A549 (cell line): ENCODE data around the gene MESP2.

Source experiments
- CBX8 ChIP-seq: fragments of 200-600 bp; sonication (generic); IDR thresholded peaks from 2 replicates; pipeline ENCODE4 v1.6.1; 2016
- CEBPB ChIP-seq, 2 experiments: fragments of >200 bp in 1 of 2; sonication (Bioruptor Twin) in 1 of 2; formaldehyde crosslinking in 1 of 2; IDR thresholded peaks; 2 replicates each; pipeline ENCODE4 v1.6.1; 2012 to 2016
- CHD4 ChIP-seq: fragments of 200-600 bp; sonication (generic); IDR thresholded peaks from 2 replicates; pipeline ENCODE4 v1.6.1; 2016; ENCODE audit warnings: antibody characterized with exemption, mild to moderate bottlenecking, borderline replicate concordance
- CTCF ChIP-seq: fragments of >200 bp; sonication (Bioruptor Twin); formaldehyde crosslinking; IDR thresholded peaks from 3 replicates; pipeline ENCODE4 v1.5.1; 2016
- EP300 ChIP-seq, 2 experiments: fragments of >200 bp; sonication (Bioruptor Twin); formaldehyde crosslinking; IDR thresholded peaks; 2 replicates in 1 of 2; 3 replicates in 1 of 2; pipeline ENCODE4 v1.6.1; 2016 to 2017
- HOXB5 ChIP-seq: fragments of 250-450 bp; sonication (Bioruptor Pico); IDR thresholded peaks from 2 replicates; pipeline ENCODE4 v1.5.0; 2020; ENCODE audit warnings: mild to moderate bottlenecking, moderate library complexity
- NFE2L2 ChIP-seq: fragments of 150-350 bp; conservative IDR thresholded peaks from 2 replicates; pipeline ENCODE4 v1.6.1; 2014; ENCODE audit warnings: low read length
- NR3C1 ChIP-seq: fragments of >200 bp; sonication (Bioruptor Twin); formaldehyde crosslinking; IDR thresholded peaks from 3 replicates; pipeline ENCODE4 v1.6.1; 2017
- RFX5 ChIP-seq: fragments of 450-650 bp; IDR thresholded peaks from 2 replicates; pipeline ENCODE4 v1.7.1; 2014; ENCODE audit warnings: antibody characterized with exemption, mild to moderate bottlenecking, moderate library complexity
- SMC3 ChIP-seq: fragments of >200 bp; sonication (Bioruptor Twin); formaldehyde crosslinking; IDR thresholded peaks from 3 replicates; pipeline ENCODE4 v1.6.1; 2018; ENCODE audit warnings: inconsistent platforms

GRCh38 chr15:89790206-89790605, 14.1 kb downstream of the MESP2 start:
- no peak for TF ChIP-seq CTCF
- no peak for TF ChIP-seq HOXB5 (CRISPR knock-in tag)
- no peak for TF ChIP-seq CBX8
- TF ChIP-seq RFX5 = no peak
- no peak for TF ChIP-seq EP300 (IDR thresholded peaks at IDR 0.05)
- TF ChIP-seq CHD4 = no peak
- no peak for TF ChIP-seq CEBPB (IDR thresholded peaks at IDR 0.05)
- TF ChIP-seq SMC3 = no peak
- no peak for TF ChIP-seq NFE2L2
- TF ChIP-seq NR3C1 = no peak
